Measurements from ENCODE around the gene PROK2. TPM values are rescaled to one million over a fixed set of nuclear protein-coding genes. Genes with fewer than 3 reads are reported as not detected.

Gene PROK2
- total RNA-seq, 1 donor from 2014 or later: not detected

- H3K9me3 Mint-ChIP-seq (ENCODE audit: low read depth): no peaks in the 10 kb centered on the region
- H3K4me1 Mint-ChIP-seq (ENCODE audit: low read depth): peaks cover 1% of the 10 kb centered on the region
- peaks cover 62% of the 10 kb centered on the region for H3K27me3 Mint-ChIP-seq
- H3K27ac Mint-ChIP-seq: no peak overlapping the region
- no peak for TF ChIP-seq CTCF (IDR thresholded peaks at IDR 0.05; ENCODE audit: unreplicated experiment)
- H3K4me3 Mint-ChIP-seq (ENCODE audit: low read depth): no peak overlapping the region
- no peak for DNase-seq (ENCODE audit: low spot score, unreplicated experiment)
- no peaks in the 10 kb centered on the region for H3K36me3 Mint-ChIP-seq (ENCODE audit: insufficient read depth)
These were observed 5.0 kb upstream of the PROK2 start for GRCh38 chr3:71789922-71790321.

GRCh38 chr3:71787851-71788405 is 3.0 kb upstream of the PROK2 start:
- peaks cover 72% of the 10 kb centered on the region for H3K27me3 Mint-ChIP-seq
- no peak overlapping the region for H3K4me3 Mint-ChIP-seq (ENCODE audit: low read depth)
- peaks cover 4% of the 10 kb centered on the region for H3K4me1 Mint-ChIP-seq (ENCODE audit: low read depth)
- no peaks in the 10 kb centered on the region for H3K36me3 Mint-ChIP-seq (ENCODE audit: insufficient read depth)
- H3K9me3 Mint-ChIP-seq (ENCODE audit: low read depth): no peaks in the 10 kb centered on the region
- DNase-seq (ENCODE audit: low spot score, unreplicated experiment): no peak
- H3K27ac Mint-ChIP-seq: no peak overlapping the region
- TF ChIP-seq CTCF (IDR thresholded peaks at IDR 0.05; ENCODE audit: unreplicated experiment): no peak

DNA sequence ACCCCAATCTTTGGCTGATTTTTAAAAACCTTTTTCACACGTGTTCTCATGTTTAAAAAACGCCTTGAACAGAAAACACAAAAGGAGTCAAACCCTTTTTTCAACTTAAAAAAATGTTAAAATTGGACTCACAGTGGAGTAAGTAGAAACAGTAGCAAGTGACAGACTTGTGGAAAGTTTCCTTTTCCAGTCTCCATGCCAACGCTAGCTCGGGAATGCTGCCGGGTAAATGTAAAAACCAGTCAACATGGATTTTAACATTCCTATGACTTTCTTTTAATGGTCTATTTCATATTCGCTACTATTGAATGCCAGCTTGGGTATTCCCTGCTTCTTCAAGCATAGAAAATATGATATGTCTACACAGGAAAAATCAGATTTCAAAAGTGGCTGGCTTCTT is 1.6 kb upstream of the PROK2 start:
- no peak for DNase-seq (ENCODE audit: low spot score, unreplicated experiment)
- Mint-ChIP-seq H3K4me1 (ENCODE audit: low read depth) (peaks cover 4% of the 10 kb centered on the region), H3K27ac (no peak overlapping the region), H3K9me3 (ENCODE audit: low read depth) (no peaks in the 10 kb centered on the region), H3K27me3 (peaks cover 82% of the 10 kb centered on the region), H3K4me3 (ENCODE audit: low read depth) (no peak overlapping the region), H3K36me3 (ENCODE audit: insufficient read depth) (no peaks in the 10 kb centered on the region)
- no peak for TF ChIP-seq CTCF (IDR thresholded peaks at IDR 0.05; ENCODE audit: unreplicated experiment)

DNA sequence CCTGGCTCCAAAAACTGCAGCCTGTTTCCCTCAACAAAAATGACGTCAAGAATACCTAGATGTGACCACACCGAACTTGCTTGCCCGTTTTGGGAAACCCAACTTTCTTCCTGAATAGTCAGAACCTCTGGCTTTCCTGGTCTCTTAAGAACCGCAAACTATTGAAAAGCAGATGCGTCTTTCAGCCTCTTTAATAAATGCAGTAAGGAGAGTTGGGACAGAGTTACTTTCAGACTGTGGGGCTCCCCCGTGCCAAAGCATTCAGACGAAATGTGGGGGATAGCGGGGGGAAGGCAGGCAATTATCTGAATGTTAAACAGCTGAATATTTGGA is 1.2 kb upstream of the PROK2 start:
- Mint-ChIP-seq H3K4me1 (ENCODE audit: low read depth) (peaks cover 4% of the 10 kb centered on the region), H3K27me3 (peaks cover 82% of the 10 kb centered on the region), H3K4me3 (ENCODE audit: low read depth) (peak overlapping the region; percentile 64), H3K27ac (no peak overlapping the region), H3K9me3 (ENCODE audit: low read depth) (no peaks in the 10 kb centered on the region), H3K36me3 (ENCODE audit: insufficient read depth) (no peaks in the 10 kb centered on the region)
- DNase-seq (ENCODE audit: low spot score, unreplicated experiment): no peak
- no peak for TF ChIP-seq CTCF (IDR thresholded peaks at IDR 0.05; ENCODE audit: unreplicated experiment)

DNA sequence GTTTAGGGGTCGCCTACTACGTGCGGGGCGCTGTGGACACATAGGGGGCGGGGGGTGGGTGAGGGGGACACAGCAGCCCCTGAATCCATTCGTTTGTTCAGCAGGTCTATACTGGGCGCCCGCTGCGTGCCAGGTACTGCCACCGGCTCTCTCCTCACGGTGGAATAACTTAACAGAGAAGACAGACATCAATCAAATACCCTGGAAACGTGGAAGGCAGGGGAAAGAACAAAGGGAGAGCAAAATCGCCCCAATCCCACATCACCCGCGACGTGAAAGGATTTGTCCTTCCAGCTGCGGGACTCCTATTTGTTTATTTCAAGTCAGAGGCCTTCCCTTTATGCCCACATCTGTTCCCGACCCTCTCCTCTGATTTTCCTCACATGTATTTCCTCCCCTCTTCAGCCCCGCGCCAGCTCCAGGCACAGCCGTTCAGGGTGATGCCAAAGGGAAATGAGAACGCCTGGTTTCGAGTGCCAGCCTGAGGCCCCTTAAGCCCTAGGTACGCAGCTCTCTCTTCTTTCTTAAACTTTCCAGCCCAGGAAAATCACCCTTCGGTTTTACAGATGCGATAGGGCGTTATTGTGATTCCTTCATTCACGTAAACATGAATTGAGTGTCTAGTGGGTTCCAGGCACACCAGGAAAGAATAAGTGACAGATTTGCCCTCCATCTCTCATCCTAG is 726 bp upstream of the PROK2 start:
- Mint-ChIP-seq H3K4me3 (ENCODE audit: low read depth) (peak overlapping the region; percentile 64), H3K27me3 (peaks cover 85% of the 10 kb centered on the region), H3K36me3 (ENCODE audit: insufficient read depth) (no peaks in the 10 kb centered on the region), H3K27ac (peak overlapping the region; percentile 79), H3K9me3 (ENCODE audit: low read depth) (no peaks in the 10 kb centered on the region), H3K4me1 (ENCODE audit: low read depth) (peaks cover 4% of the 10 kb centered on the region)
- DNase-seq (ENCODE audit: low spot score, unreplicated experiment): no peak
- TF ChIP-seq CTCF (IDR thresholded peaks at IDR 0.05; ENCODE audit: unreplicated experiment): no peak
